ENCODE measurements around the gene LRRC2. TPM values are rescaled to one million over a fixed set of nuclear protein-coding genes. Genes with fewer than 3 reads are reported as not detected.
"Not testable (repeated sequence)": the region's sequence is repeated elsewhere in the genome, so short reads cannot be mapped to it uniquely, and the experiment has no call there.

Gene LRRC2
- total RNA-seq, 1 donor from 2014 or later = 0.15 TPM

GRCh38 chr3:46501702-46502101 is 64.4 kb downstream of the LRRC2 start:
- intact Hi-C loops (cut with micrococcal nuclease) = no loop called here

GRCh38 chr3:46500656-46501635 is 65.2 kb downstream of the LRRC2 start:
- intact Hi-C loops (cut with micrococcal nuclease) = no loop called here

- intact Hi-C loops (cut with micrococcal nuclease) = no loop called here
These were observed 67.1 kb downstream of the LRRC2 start for GRCh38 chr3:46498916-46499519.

- intact Hi-C loops (cut with micrococcal nuclease) = no loop called here
These were observed 68.4 kb downstream of the LRRC2 start, which contains the start of gene RTP3 for GRCh38 chr3:46497556-46498265. Gene RTP3 (plus strand): TSS chr3:46497976. CDS start chr3:46498063, 87 bp downstream.

- intact Hi-C loops (cut with micrococcal nuclease) = loop anchor here (1.0 kb wide), 1 partner anchor 61 kb away; no protein-coding TSS in a partner anchor
These were observed 69.2 kb downstream of the LRRC2 start for GRCh38 chr3:46496746-46497555.

- intact Hi-C loops (cut with micrococcal nuclease) = loop anchor here (1.0 kb wide), 1 partner anchor 62 kb away; no protein-coding TSS in a partner anchor
These were observed 70.1 kb downstream of the LRRC2 start for GRCh38 chr3:46495901-46496456.

GRCh38 chr3:46494491-46494890 is 71.6 kb downstream of the LRRC2 start:
- intact Hi-C loops (cut with micrococcal nuclease) = not testable (repeated sequence)

- intact Hi-C loops (cut with micrococcal nuclease) = no loop called here
These were observed 73.1 kb downstream of the LRRC2 start for GRCh38 chr3:46492890-46493547.

GRCh38 chr3:46491089-46492070 is 74.7 kb downstream of the LRRC2 start:
- intact Hi-C loops (cut with micrococcal nuclease) = no loop called here

- intact Hi-C loops (cut with micrococcal nuclease) = no loop called here
These were observed 75.6 kb downstream of the LRRC2 start for GRCh38 chr3:46490338-46491084.

- intact Hi-C loops (cut with micrococcal nuclease) = loop anchor here (2.0 kb wide), 1 partner anchor 77 kb away; the partner anchor contains the start of gene LRRC2
These were observed 76.2 kb downstream of the LRRC2 start for GRCh38 chr3:46489875-46490274.

- intact Hi-C loops (cut with micrococcal nuclease) = loop anchor here (2.0 kb wide), 1 partner anchor 77 kb away; the partner anchor contains the start of gene LRRC2
These were observed 76.7 kb downstream of the LRRC2 start for GRCh38 chr3:46489381-46489780.

GRCh38 chr3:46488735-46489361 is 77.3 kb downstream of the LRRC2 start:
- intact Hi-C loops (cut with micrococcal nuclease) = loop anchor here (1.0 to 2.0 kb wide), 4 partner anchors 50 to 141 kb away; partner anchors contain the start of gene LRRC2

- intact Hi-C loops (cut with micrococcal nuclease) = no loop called here
These were observed 80.3 kb downstream of the LRRC2 start for GRCh38 chr3:46485779-46486175.

- intact Hi-C loops (cut with micrococcal nuclease) = no loop called here
These were observed 81.0 kb downstream of the LRRC2 start for GRCh38 chr3:46484911-46485778.

- intact Hi-C loops (cut with micrococcal nuclease) = no loop called here
These were observed 81.7 kb downstream of the LRRC2 start for GRCh38 chr3:46484388-46484787.
